ENCODE measurements around the gene TTC34. TPM values are rescaled to one million over a fixed set of nuclear protein-coding genes. Genes with fewer than 3 reads are reported as not detected.
A peak's percentile ranks its signal among the peaks of the same experiment; 100 is the strongest.

The TTC34 gene
- total RNA-seq, 1 donor = 0.36 TPM

DNA sequence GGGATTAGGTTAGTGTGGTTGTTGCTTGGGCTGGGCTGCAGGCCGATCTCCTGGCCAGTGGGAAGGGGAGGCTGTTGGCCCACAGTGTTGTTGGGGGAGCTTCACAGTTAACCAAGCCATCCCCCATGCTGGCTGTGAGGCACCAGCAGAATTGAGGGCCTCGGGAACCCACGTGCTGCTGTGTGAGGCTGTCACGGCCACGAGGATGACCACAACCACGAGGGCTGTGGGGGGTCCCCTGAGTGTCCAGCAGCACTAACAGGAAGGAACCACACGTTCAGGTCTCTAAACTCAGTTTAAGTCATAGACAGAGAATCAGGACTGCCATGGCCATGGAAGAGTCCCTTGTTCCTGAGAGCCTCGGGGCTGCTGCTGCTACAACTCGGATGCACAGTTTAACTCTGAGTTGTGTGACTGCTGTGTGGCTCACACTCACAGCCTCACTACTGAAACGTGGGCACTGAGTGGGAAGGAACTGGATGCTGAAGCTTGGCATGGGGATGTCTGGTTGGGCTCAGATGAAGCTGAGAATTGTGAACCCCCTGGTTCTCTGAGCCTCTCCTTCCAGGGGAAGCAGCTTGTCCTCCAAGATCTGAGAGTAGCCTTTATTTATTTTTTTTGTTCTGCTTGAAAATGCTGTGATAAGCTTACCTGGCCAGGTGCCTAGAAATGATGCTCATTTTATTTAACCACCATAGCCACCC, 163.9 kb downstream of the TTC34 start:
- Histone ChIP-seq H4K20me1 (ENCODE audit: insufficient read depth, low read length) (no peaks in the 10 kb centered on the region), H3K4me3 (ENCODE audit: insufficient read depth, low read length) (no peak overlapping the region), H3K79me2 (ENCODE audit: insufficient read depth, low read length) (peaks cover 7% of the 10 kb centered on the region), H3K36me3 (ENCODE audit: insufficient read depth, low read length) (no peaks in the 10 kb centered on the region), H3K27ac (ENCODE audit: low read depth, low read length) (no peak overlapping the region), H3K4me2 (ENCODE audit: insufficient read depth, low read length) (no peak overlapping the region), H3K27me3 (ENCODE audit: insufficient read depth, low read length) (no peaks in the 10 kb centered on the region), H3K9me3 (ENCODE audit: low read depth, low read length) (no peaks in the 10 kb centered on the region), H3K4me1 (ENCODE audit: insufficient read depth, low read length) (peaks cover 6% of the 10 kb centered on the region), H2AFZ (ENCODE audit: low read length) (no peak overlapping the region)
- peak; percentile 81 for DNase-seq (ENCODE audit: insufficient read length, low spot score, missing footprints)
- TF ChIP-seq, protein P1, sequence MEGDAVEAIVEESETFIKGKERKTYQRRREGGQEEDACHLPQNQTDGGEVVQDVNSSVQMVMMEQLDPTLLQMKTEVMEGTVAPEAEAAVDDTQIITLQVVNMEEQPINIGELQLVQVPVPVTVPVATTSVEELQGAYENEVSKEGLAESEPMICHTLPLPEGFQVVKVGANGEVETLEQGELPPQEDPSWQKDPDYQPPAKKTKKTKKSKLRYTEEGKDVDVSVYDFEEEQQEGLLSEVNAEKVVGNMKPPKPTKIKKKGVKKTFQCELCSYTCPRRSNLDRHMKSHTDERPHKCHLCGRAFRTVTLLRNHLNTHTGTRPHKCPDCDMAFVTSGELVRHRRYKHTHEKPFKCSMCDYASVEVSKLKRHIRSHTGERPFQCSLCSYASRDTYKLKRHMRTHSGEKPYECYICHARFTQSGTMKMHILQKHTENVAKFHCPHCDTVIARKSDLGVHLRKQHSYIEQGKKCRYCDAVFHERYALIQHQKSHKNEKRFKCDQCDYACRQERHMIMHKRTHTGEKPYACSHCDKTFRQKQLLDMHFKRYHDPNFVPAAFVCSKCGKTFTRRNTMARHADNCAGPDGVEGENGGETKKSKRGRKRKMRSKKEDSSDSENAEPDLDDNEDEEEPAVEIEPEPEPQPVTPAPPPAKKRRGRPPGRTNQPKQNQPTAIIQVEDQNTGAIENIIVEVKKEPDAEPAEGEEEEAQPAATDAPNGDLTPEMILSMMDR (IDR thresholded peaks at IDR 0.05; ENCODE audit: extremely low read depth, low read depth, low read length) = no peak

DNA sequence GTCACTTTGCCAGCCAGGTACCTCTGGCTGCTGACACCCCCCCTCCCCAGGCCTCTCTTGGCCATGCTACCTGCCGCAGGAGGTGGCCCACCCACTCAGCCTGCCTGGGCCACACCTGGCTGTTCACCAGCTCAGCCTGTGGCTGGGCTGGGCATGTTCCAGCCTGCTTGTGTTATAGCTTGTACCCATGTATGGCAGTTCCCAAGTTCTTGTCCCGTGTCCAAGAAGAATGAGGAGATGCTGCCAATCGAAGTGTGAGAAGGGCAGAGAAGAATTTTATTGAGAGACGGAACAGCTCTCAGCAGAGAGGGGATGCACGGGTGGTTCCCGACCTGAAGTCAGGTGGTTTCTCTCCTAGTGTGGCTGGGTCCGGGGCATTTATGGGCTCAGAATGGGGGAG, 164.8 kb downstream of the TTC34 start:
- Histone ChIP-seq H3K27ac (ENCODE audit: low read depth, low read length) (no peak overlapping the region), H3K4me3 (ENCODE audit: insufficient read depth, low read length) (no peak overlapping the region), H3K27me3 (ENCODE audit: insufficient read depth, low read length) (no peaks in the 10 kb centered on the region), H4K20me1 (ENCODE audit: insufficient read depth, low read length) (no peaks in the 10 kb centered on the region), H3K79me2 (ENCODE audit: insufficient read depth, low read length) (no peaks in the 10 kb centered on the region), H2AFZ (ENCODE audit: low read length) (no peak overlapping the region), H3K9me3 (ENCODE audit: low read depth, low read length) (no peaks in the 10 kb centered on the region), H3K36me3 (ENCODE audit: insufficient read depth, low read length) (no peaks in the 10 kb centered on the region), H3K4me1 (ENCODE audit: insufficient read depth, low read length) (no peaks in the 10 kb centered on the region), H3K4me2 (ENCODE audit: insufficient read depth, low read length) (no peak overlapping the region)
- TF ChIP-seq, protein P1 (IDR thresholded peaks at IDR 0.05; ENCODE audit: extremely low read depth, low read depth, low read length) = no peak
- peak; percentile 30 for DNase-seq (ENCODE audit: insufficient read length, low spot score, missing footprints)

DNA sequence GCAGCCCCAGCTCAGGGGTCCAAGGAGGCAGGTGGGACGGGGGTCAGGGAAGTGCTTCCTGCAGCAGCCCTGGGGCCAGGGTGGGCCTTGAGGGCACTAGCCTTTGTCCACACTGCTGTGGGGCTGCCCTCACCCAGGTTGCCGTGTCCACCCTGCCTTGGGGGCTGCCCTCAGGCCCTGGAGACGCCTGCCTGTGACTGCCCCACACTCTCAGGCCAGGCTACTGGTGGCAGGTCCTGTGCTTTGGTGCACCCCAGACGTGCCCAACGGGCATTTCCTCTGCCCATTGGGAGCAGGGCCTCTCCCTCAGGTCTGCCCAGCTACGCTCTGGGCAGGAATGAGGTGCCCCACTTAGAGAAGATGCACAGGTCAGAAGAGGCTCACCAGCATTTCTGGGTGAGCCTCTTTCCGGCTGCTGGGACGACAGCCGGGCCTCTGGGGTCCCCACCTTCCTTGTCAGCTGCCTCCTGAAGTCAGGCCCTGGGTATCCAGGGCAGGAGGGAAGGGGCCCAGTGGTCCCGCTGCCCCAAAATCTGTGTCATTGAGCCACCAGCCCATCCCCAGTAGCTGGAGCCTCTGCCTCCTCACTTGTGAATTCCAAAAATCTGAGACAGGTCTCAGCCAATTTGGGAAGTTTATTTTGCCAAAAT, 166.0 kb downstream of the TTC34 start:
- Histone ChIP-seq H3K4me2 (ENCODE audit: insufficient read depth, low read length) (no peak overlapping the region), H2AFZ (ENCODE audit: low read length) (no peak overlapping the region), H3K27ac (ENCODE audit: low read depth, low read length) (no peak overlapping the region), H3K36me3 (ENCODE audit: insufficient read depth, low read length) (no peaks in the 10 kb centered on the region), H3K27me3 (ENCODE audit: insufficient read depth, low read length) (no peaks in the 10 kb centered on the region), H3K4me1 (ENCODE audit: insufficient read depth, low read length) (no peaks in the 10 kb centered on the region), H3K9me3 (ENCODE audit: low read depth, low read length) (no peaks in the 10 kb centered on the region), H3K79me2 (ENCODE audit: insufficient read depth, low read length) (no peaks in the 10 kb centered on the region), H3K4me3 (ENCODE audit: insufficient read depth, low read length) (no peak overlapping the region), H4K20me1 (ENCODE audit: insufficient read depth, low read length) (no peaks in the 10 kb centered on the region)
- TF ChIP-seq, protein P1 (IDR thresholded peaks at IDR 0.05; ENCODE audit: extremely low read depth, low read depth, low read length) = no peak
- DNase-seq (ENCODE audit: insufficient read length, low spot score, missing footprints) = peak; percentile 66

DNA sequence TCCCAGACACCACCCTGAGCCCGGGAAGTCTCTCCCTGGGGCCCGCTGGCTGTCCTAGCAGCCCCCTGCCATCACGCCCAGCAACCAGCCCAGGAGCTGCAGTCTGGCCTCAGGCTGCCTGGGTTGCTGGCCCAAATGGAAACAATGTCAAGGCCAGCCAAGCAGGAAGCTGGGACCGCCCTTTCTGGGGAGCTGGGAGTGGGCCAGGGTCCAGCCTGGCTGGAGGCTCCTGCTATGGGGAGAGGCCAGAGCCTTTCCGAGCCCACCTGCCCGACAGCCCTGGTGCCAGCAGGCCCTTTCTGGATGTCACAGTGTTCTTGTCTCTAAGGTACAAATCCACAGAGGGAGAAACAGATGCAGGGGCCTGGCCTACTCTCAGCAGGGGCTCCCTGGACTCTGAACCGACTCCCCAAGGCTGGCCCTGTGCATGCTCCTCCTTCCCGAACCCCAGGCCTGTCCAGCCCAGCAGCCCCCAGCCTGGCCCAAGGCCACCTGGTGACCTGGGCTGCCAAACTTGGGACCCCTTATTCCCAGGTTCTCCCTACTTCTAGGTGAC, 167.5 kb downstream of the TTC34 start:
- Histone ChIP-seq H3K36me3 (ENCODE audit: insufficient read depth, low read length) (no peaks in the 10 kb centered on the region), H3K9me3 (ENCODE audit: low read depth, low read length) (no peaks in the 10 kb centered on the region), H4K20me1 (ENCODE audit: insufficient read depth, low read length) (no peaks in the 10 kb centered on the region), H3K27me3 (ENCODE audit: insufficient read depth, low read length) (peaks cover 5% of the 10 kb centered on the region), H3K79me2 (ENCODE audit: insufficient read depth, low read length) (no peaks in the 10 kb centered on the region), H3K4me1 (ENCODE audit: insufficient read depth, low read length) (no peaks in the 10 kb centered on the region), H3K4me2 (ENCODE audit: insufficient read depth, low read length) (no peak overlapping the region), H2AFZ (ENCODE audit: low read length) (no peak overlapping the region), H3K27ac (ENCODE audit: low read depth, low read length) (no peak overlapping the region), H3K4me3 (ENCODE audit: insufficient read depth, low read length) (no peak overlapping the region)
- DNase-seq (ENCODE audit: insufficient read length, low spot score, missing footprints) = peak; percentile 87
- TF ChIP-seq, protein P1 (IDR thresholded peaks at IDR 0.05; ENCODE audit: extremely low read depth, low read depth, low read length) = no peak

All from osteoblast (primary cell).